ENCODE data around the gene RSPH9.

The RSPH9 gene

DNA sequence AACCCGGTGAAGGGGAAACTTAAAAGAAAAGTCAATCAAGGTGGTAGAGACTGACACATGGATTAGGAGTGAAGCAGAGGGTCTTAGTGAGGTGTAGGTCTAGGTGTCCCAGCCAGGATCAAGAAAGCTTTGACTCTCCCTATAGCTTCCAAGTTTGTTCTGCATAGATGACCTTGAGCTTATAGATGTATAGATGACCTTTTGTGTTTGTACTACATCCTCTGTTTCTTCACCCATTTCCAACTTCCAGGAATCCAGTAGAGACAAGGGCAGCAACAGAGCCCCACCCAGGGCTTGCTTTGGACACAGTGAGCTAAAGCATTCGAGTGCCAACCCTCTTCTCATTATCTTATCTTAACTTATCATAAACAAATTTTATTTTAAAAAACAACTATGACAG lies 44.6 kb downstream of the RSPH9 start:
- H3K27ac ChIP-seq (ENCODE audit: low read length), result no peak overlapping the region
- no peaks in the 10 kb centered on the region for H3K27me3 ChIP-seq (replicated peaks; ENCODE audit: insufficient read depth, low read length)
- peaks cover 11% of the 10 kb centered on the region; the same call in 1 of the 2 replicates for H3F3A ChIP-seq (ENCODE audit: insufficient read depth, low read length)
- peaks cover 38% of the 10 kb centered on the region for H3K79me2 ChIP-seq (ENCODE audit: low read length)
- peaks cover 27% of the 10 kb centered on the region for H3K4me1 ChIP-seq (ENCODE audit: low read length)
- no peak overlapping the region for H3K4me3 ChIP-seq (ENCODE audit: low read length)
- no peaks in the 10 kb centered on the region for H3K36me3 ChIP-seq (replicated peaks; ENCODE audit: insufficient read depth, low read length)
- no peak overlapping the region for H2AFZ ChIP-seq (ENCODE audit: low read length)
- TF ChIP-seq EZH2 (optimal IDR thresholded peaks at IDR 0.05; ENCODE audit: low read depth, low read length) (no peak), CTCF (IDR thresholded peaks at IDR 0.05; ENCODE audit: low read length) (no peak), EZH2phosphoT487 (IDR thresholded peaks at IDR 0.05; ENCODE audit: low read length) (no peak)
- no peaks in the 10 kb centered on the region for H3K9me3 ChIP-seq (replicated peaks; ENCODE audit: insufficient read depth, low read length)
- no peak overlapping the region for H3K9ac ChIP-seq (ENCODE audit: low read length)
- DNase-seq, result no peak
- no peaks in the 10 kb centered on the region for H3K9me2 ChIP-seq (replicated peaks; ENCODE audit: insufficient read depth, low read length)
- H4K20me1 ChIP-seq (ENCODE audit: insufficient read depth, low read length), result 0 out of 2 replicates have a peak, but pooled peaks cover 2% of the 10 kb centered on the region
- H3K4me2 ChIP-seq (ENCODE audit: low read depth, low read length), result no peak overlapping the region

DNA sequence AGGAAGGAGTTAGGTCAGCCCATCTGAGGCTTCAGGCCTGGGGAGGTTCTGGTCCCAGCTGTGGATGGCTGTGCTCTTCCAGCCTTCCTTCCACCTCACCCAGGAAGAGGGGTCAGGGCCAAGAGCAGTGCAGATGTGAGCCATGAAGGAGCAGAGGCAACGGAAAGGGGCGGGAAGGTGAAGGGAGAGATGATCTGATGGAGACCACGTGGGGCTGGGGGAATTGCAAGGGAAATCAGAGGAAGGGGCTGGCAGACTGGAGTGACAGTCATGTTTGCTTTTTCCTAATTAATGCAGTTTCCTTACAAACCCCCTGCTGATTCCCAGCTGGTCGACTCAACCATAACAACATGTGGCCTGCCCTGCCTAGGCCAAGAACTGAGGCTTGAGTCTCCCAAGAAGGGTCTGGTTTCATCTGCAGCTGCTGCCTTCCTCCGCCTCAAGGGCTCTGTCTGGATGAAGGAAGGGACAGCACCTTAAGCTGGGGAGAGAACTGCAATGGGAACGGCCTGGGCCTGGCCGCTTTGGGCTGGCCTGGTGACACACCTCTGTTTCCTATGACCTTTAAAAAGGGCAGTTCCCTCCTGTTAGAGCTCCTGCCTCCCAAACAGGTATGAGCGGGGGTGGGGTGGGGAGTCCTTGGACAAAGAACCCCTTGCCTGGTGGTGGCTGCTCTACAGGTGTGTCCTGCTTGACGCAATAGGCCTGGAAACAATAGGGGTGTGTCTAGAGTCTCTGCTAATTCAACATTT lies 50.6 kb downstream of the RSPH9 start:
- H2AFZ ChIP-seq (ENCODE audit: low read length), result no peak overlapping the region
- no peaks in the 10 kb centered on the region for H3K4me1 ChIP-seq (ENCODE audit: low read length)
- H3K79me2 ChIP-seq (ENCODE audit: low read length), result no peaks in the 10 kb centered on the region
- no peaks in the 10 kb centered on the region for H3K36me3 ChIP-seq (replicated peaks; ENCODE audit: insufficient read depth, low read length)
- H3K9me3 ChIP-seq (replicated peaks; ENCODE audit: insufficient read depth, low read length), result no peaks in the 10 kb centered on the region
- no peak overlapping the region for H3K4me2 ChIP-seq (ENCODE audit: low read depth, low read length)
- no peaks in the 10 kb centered on the region for H4K20me1 ChIP-seq (ENCODE audit: insufficient read depth, low read length)
- H3K27ac ChIP-seq (ENCODE audit: low read length), result no peak overlapping the region
- H3K4me3 ChIP-seq (ENCODE audit: low read length), result no peak overlapping the region
- no peak for DNase-seq
- H3K9me2 ChIP-seq (replicated peaks; ENCODE audit: insufficient read depth, low read length), result no peaks in the 10 kb centered on the region
- no peak overlapping the region for H3K9ac ChIP-seq (ENCODE audit: low read length)
- H3K27me3 ChIP-seq (replicated peaks; ENCODE audit: insufficient read depth, low read length), result no peaks in the 10 kb centered on the region
- no peaks in the 10 kb centered on the region for H3F3A ChIP-seq (ENCODE audit: insufficient read depth, low read length)
- TF ChIP-seq EZH2 (optimal IDR thresholded peaks at IDR 0.05; ENCODE audit: low read depth, low read length) (no peak), CTCF (IDR thresholded peaks at IDR 0.05; ENCODE audit: low read length) (no peak), EZH2phosphoT487 (IDR thresholded peaks at IDR 0.05; ENCODE audit: low read length) (no peak)

DNA sequence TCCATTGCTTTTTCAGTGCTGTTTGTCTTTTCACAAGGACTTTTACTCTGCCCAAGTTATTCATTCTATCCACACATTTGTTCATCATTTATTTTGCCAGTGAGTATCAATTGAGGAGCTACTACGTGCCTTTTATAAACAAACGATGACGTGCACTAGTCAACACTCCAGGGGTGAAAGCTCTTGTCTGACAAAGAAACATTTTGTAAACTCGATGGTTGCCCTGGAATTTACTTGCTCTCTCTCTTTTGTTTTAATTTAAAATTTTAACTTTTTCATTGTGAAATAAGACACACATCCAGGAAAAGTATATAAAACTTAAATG lies 51.1 kb downstream of the RSPH9 start:
- no peak overlapping the region for H3K27ac ChIP-seq (ENCODE audit: low read length)
- no peaks in the 10 kb centered on the region for H4K20me1 ChIP-seq (ENCODE audit: insufficient read depth, low read length)
- H3F3A ChIP-seq (ENCODE audit: insufficient read depth, low read length), result no peaks in the 10 kb centered on the region
- H3K79me2 ChIP-seq (ENCODE audit: low read length), result no peaks in the 10 kb centered on the region
- no peaks in the 10 kb centered on the region for H3K4me1 ChIP-seq (ENCODE audit: low read length)
- no peaks in the 10 kb centered on the region for H3K27me3 ChIP-seq (replicated peaks; ENCODE audit: insufficient read depth, low read length)
- no peaks in the 10 kb centered on the region for H3K9me2 ChIP-seq (replicated peaks; ENCODE audit: insufficient read depth, low read length)
- H3K4me2 ChIP-seq (ENCODE audit: low read depth, low read length), result no peak overlapping the region
- no peaks in the 10 kb centered on the region for H3K9me3 ChIP-seq (replicated peaks; ENCODE audit: insufficient read depth, low read length)
- no peak for DNase-seq
- H3K4me3 ChIP-seq (ENCODE audit: low read length), result no peak overlapping the region
- TF ChIP-seq EZH2 (optimal IDR thresholded peaks at IDR 0.05; ENCODE audit: low read depth, low read length) (no peak), CTCF (IDR thresholded peaks at IDR 0.05; ENCODE audit: low read length) (no peak), EZH2phosphoT487 (IDR thresholded peaks at IDR 0.05; ENCODE audit: low read length) (no peak)
- no peak overlapping the region for H3K9ac ChIP-seq (ENCODE audit: low read length)
- no peak overlapping the region for H2AFZ ChIP-seq (ENCODE audit: low read length)
- no peaks in the 10 kb centered on the region for H3K36me3 ChIP-seq (replicated peaks; ENCODE audit: insufficient read depth, low read length)

All from MM.1S (cell line).